HL-60 (cell line): ENCODE measurements around the gene PELI2.

Source experiments
- GABPA ChIP-seq: IDR thresholded peaks from 2 replicates; pipeline ENCODE4 v1.6.1; 2012; ENCODE audit warnings: low read depth
- POLR2AphosphoS5 ChIP-seq: IDR thresholded peaks from 2 replicates; pipeline ENCODE4 v1.6.1; 2012; ENCODE audit warnings: low read depth
- TF ChIP-seq, protein P1 (sequence below): IDR thresholded peaks from one replicate; pipeline ENCODE4 v1.5.1; 2011; ENCODE audit warnings: low read length, control low read depth, inconsistent platforms; ENCODE audit not compliant: insufficient read depth
- TF ChIP-seq, protein P2 (sequence below): IDR thresholded peaks from 2 replicates; pipeline ENCODE4 v1.6.1; 2012; ENCODE audit warnings: low read depth; ENCODE audit not compliant: insufficient replicate concordance

DNA sequence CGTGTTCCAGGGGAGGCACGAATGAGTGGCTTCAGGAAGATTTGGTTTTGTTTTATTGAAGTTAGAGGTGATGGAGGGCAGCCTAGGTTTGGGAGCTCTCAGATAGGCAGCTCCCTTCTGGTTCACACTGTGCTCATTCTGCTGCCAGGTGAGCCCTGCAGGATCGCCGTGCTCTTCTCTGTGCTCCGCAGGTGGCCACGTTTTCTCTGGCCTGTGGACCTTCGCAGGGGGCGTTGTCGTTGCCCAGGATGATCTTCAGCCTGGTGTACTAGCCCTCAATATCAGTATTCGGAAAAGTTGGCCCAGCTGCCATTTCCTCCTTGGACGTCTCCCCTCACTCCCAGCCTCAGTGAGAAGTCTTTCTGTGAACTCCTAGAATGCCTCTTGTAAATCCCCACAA lies 69.5 kb downstream of the PELI2 start:
- no peak for TF ChIP-seq GABPA
- TF ChIP-seq, protein P1, sequence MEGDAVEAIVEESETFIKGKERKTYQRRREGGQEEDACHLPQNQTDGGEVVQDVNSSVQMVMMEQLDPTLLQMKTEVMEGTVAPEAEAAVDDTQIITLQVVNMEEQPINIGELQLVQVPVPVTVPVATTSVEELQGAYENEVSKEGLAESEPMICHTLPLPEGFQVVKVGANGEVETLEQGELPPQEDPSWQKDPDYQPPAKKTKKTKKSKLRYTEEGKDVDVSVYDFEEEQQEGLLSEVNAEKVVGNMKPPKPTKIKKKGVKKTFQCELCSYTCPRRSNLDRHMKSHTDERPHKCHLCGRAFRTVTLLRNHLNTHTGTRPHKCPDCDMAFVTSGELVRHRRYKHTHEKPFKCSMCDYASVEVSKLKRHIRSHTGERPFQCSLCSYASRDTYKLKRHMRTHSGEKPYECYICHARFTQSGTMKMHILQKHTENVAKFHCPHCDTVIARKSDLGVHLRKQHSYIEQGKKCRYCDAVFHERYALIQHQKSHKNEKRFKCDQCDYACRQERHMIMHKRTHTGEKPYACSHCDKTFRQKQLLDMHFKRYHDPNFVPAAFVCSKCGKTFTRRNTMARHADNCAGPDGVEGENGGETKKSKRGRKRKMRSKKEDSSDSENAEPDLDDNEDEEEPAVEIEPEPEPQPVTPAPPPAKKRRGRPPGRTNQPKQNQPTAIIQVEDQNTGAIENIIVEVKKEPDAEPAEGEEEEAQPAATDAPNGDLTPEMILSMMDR = no peak
- TF ChIP-seq, protein P2, sequence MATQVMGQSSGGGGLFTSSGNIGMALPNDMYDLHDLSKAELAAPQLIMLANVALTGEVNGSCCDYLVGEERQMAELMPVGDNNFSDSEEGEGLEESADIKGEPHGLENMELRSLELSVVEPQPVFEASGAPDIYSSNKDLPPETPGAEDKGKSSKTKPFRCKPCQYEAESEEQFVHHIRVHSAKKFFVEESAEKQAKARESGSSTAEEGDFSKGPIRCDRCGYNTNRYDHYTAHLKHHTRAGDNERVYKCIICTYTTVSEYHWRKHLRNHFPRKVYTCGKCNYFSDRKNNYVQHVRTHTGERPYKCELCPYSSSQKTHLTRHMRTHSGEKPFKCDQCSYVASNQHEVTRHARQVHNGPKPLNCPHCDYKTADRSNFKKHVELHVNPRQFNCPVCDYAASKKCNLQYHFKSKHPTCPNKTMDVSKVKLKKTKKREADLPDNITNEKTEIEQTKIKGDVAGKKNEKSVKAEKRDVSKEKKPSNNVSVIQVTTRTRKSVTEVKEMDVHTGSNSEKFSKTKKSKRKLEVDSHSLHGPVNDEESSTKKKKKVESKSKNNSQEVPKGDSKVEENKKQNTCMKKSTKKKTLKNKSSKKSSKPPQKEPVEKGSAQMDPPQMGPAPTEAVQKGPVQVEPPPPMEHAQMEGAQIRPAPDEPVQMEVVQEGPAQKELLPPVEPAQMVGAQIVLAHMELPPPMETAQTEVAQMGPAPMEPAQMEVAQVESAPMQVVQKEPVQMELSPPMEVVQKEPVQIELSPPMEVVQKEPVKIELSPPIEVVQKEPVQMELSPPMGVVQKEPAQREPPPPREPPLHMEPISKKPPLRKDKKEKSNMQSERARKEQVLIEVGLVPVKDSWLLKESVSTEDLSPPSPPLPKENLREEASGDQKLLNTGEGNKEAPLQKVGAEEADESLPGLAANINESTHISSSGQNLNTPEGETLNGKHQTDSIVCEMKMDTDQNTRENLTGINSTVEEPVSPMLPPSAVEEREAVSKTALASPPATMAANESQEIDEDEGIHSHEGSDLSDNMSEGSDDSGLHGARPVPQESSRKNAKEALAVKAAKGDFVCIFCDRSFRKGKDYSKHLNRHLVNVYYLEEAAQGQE = no peak
- no peak for TF ChIP-seq POLR2AphosphoS5
